GM20000 (cell line): ENCODE measurements around the gene DHX38.

Source experiments
- DNase-seq: peaks from one replicate; pipeline ENCODE4 v3.0.0; 2012; ENCODE audit warnings: low spot score
- CTCF ChIP-seq: IDR thresholded peaks from 2 replicates; pipeline ENCODE4 v1.5.1; 2012; ENCODE audit warnings: mild to moderate bottlenecking, control low read depth; ENCODE audit errors: extremely low read depth, missing control alignments

The DHX38 gene

GRCh38 chr16:72112452-72112792 is 18.8 kb downstream of the DHX38 start:
- no peak for TF ChIP-seq CTCF
- DNase-seq = no peak

GRCh38 chr16:72112906-72113615 is 19.4 kb downstream of the DHX38 start:
- DNase-seq = no peak
- TF ChIP-seq CTCF = no peak

GRCh38 chr16:72113616-72113945 is 19.9 kb downstream of the DHX38 start:
- DNase-seq = no peak
- TF ChIP-seq CTCF = no peak

GRCh38 chr16:72120026-72120425 is 26.4 kb downstream of the DHX38 start:
- TF ChIP-seq CTCF = no peak
- no peak for DNase-seq

- DNase-seq = no peak
- no peak for TF ChIP-seq CTCF
These were observed 28.7 kb downstream of the DHX38 start for GRCh38 chr16:72122308-72122707.

GRCh38 chr16:72122916-72123315 is 29.3 kb downstream of the DHX38 start:
- DNase-seq = no peak
- no peak for TF ChIP-seq CTCF

GRCh38 chr16:72123426-72123825 is 29.8 kb downstream of the DHX38 start:
- no peak for TF ChIP-seq CTCF
- no peak for DNase-seq
